Subcutaneous adipose tissue (tissue), 4 donors: ENCODE data around the gene ZNF581. TPM values are rescaled to one million over a fixed set of nuclear protein-coding genes. Genes with fewer than 3 reads are reported as not detected.

Source experiments
- total RNA-seq, 4 donors: library from RNA; depleted of rRNA; stranded (reverse); fragments of >200 nt; gene quantifications; one replicate each; pipeline ENCODE4 v1.1.0, GENCODE V29; 2016
- TF ChIP-seq, protein P1 (sequence below): fragments of 450-650 bp; IDR thresholded peaks from one replicate; pipeline ENCODE4 v1.5.1; 2016; ENCODE audit warnings: low read depth, mild to moderate bottlenecking, control low read depth, antibody characterized with exemption, moderate library complexity

ZNF581 gene
- total RNA-seq, 4 donors from 2014 or later: 6.4 to 25.5 (median 19.0) TPM

- TF ChIP-seq, protein P1, sequence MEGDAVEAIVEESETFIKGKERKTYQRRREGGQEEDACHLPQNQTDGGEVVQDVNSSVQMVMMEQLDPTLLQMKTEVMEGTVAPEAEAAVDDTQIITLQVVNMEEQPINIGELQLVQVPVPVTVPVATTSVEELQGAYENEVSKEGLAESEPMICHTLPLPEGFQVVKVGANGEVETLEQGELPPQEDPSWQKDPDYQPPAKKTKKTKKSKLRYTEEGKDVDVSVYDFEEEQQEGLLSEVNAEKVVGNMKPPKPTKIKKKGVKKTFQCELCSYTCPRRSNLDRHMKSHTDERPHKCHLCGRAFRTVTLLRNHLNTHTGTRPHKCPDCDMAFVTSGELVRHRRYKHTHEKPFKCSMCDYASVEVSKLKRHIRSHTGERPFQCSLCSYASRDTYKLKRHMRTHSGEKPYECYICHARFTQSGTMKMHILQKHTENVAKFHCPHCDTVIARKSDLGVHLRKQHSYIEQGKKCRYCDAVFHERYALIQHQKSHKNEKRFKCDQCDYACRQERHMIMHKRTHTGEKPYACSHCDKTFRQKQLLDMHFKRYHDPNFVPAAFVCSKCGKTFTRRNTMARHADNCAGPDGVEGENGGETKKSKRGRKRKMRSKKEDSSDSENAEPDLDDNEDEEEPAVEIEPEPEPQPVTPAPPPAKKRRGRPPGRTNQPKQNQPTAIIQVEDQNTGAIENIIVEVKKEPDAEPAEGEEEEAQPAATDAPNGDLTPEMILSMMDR: no peak
Measured at GRCh38 chr19:55617426-55617825, 26.0 kb upstream of the ZNF581 start.

- TF ChIP-seq, protein P1: no peak
Measured at GRCh38 chr19:55618426-55618825, 25.0 kb upstream of the ZNF581 start.

DNA sequence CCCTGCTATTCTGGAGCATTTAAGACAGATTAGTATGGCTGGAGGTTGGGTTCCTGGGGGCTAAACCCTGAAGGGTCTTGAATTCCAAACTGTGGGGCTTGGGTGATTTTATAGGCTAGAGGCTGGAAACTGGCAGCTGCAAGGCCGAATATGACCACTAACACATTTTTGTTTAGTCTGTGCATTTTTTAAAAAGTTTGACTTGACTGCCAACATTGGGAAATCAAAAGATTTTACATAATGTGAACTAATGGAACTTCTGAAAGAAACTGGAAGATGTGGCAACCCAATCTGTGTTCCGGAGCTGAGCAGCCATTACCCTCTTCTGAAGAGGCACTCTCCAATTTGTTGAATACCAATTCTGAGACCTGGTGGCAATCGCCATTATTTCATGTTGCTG, 24.2 kb upstream of the ZNF581 start:
- TF ChIP-seq, protein P1: no peak

DNA sequence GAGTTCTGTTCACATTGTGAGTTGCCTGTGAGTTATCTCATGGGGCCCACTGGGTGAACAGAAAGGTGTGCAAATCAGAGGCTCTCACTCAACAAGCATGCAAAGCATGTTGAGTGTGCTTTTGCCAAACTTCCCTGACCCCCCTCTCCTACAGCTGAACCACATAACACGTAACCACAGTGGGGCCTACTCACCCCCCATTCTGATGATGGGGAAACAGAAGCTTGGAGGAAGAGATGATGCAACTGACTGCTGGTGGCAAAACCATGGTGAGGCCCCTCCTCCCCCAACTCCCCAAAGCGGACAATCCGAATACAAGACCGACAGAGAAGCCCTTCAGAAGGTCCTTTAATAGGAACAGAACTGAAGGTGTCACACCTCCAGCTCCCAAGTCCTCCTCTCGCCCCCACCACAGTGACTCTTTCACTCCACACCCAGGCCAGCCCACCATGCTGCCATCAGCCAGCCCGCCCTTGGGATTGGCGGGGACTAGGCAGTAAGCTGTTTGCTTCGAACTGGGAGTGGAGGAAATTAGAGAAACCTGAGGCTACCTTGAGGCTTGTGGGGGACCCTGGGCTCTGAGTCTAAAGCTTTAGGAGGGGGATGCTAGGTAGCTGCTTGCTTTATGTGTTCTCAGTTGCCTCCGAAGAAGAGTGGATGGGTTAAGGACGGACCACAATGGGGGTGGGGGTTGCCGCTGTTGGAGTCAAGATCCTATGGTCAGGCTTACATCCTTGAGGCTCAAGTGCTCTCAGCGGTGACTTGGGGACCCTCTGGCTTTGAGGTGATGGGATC, 22.8 kb upstream of the ZNF581 start:
- TF ChIP-seq, protein P1: no peak

DNA sequence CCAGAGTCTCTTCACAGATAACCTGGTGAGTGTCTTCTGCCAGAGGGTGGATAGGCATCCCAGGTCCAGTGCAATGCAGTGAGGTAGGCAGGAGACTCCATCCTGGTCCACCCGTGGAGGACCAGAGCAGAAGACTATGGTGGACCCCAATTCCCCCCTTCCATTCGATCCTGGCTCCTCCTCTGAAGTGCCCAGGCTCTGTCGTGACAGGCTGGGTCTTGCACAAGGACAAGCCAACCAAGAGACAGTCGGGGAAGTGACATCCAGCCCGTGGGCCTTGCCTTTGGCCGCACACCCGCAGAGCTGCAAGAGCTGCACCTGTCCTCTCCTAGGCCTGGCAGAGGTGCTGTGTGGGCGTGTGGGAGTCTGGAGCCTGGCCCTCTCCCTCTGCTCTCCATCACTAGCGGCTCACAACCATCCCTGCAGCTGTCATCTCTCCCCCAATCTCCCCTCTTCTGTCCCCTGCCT, 22.2 kb upstream of the ZNF581 start:
- TF ChIP-seq, protein P1: no peak

DNA sequence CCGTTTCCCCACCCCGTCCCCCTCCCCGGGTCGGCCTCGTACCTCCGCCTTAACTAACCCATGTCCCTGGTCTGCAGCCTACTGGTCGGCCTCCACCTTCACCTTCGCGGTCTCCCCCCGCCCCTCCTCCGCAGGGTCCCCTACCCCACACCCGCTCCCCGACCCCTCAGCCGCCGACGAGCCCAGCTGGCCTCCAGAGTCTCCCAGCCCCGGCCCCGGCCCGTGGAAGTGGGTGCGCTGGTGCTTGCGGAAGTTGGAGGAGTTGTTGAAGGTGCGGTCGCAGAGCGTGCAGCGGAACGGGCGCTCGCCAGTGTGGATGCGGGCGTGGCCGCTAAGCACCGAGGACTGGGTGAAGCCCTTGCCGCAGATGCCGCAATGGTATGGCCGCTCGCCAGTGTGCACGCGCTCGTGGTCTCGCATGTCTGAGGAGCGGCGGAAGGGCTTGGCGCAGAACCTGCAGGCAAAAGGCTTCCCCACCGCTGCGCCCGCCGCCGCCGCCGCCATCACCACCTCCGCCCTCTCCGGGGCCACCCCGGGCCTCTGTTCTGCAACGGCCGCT, 21.7 kb upstream of the ZNF581 start:
- TF ChIP-seq, protein P1: no peak

GRCh38 chr19:55622242-55622969, 21.0 kb upstream of the ZNF581 start:
- TF ChIP-seq, protein P1: no peak
